SK-N-SH treated with all-trans-retinoic acid at 6 μM for 48 hours (cell line): ENCODE results near the gene SULT1B1.

Experiments used
- ARNTL ChIP-seq: fragments of 450-650 bp; formaldehyde crosslinking; IDR thresholded peaks from 2 replicates; pipeline ENCODE4 v1.5.0; 2020; ENCODE audit warnings: low read depth, mild to moderate bottlenecking, moderate library complexity, borderline replicate concordance
- POU6F1 ChIP-seq: fragments of 250-450 bp; sonication (Bioruptor Pico); IDR thresholded peaks from 2 replicates; pipeline ENCODE4 v1.8.0; 2021; ENCODE audit warnings: low read depth, mild to moderate bottlenecking, moderate library complexity, borderline replicate concordance
- ZFP3 ChIP-seq: fragments of 250-450 bp; sonication (Bioruptor Pico); IDR thresholded peaks from 2 replicates; pipeline ENCODE4 v1.5.0; 2020; ENCODE audit warnings: mild to moderate bottlenecking, moderate library complexity
- TF ChIP-seq, protein P1 (sequence below): fragments of 250-450 bp; sonication (Bioruptor Pico); IDR thresholded peaks from 2 replicates; pipeline ENCODE4 v1.8.0; 2020; ENCODE audit warnings: mild to moderate bottlenecking, moderate library complexity, borderline replicate concordance

- TF ChIP-seq ARNTL (CRISPR knock-in tag) (no peak), ZFP3 (CRISPR knock-in tag) (no peak), POU6F1 (CRISPR knock-in tag) (no peak)
- TF ChIP-seq, protein P1, sequence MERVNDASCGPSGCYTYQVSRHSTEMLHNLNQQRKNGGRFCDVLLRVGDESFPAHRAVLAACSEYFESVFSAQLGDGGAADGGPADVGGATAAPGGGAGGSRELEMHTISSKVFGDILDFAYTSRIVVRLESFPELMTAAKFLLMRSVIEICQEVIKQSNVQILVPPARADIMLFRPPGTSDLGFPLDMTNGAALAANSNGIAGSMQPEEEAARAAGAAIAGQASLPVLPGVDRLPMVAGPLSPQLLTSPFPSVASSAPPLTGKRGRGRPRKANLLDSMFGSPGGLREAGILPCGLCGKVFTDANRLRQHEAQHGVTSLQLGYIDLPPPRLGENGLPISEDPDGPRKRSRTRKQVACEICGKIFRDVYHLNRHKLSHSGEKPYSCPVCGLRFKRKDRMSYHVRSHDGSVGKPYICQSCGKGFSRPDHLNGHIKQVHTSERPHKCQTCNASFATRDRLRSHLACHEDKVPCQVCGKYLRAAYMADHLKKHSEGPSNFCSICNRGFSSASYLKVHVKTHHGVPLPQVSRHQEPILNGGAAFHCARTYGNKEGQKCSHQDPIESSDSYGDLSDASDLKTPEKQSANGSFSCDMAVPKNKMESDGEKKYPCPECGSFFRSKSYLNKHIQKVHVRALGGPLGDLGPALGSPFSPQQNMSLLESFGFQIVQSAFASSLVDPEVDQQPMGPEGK (CRISPR knock-in tag): no peak
These were observed 28.6 kb downstream of the SULT1B1 start for GRCh38 chr4:69731847-69732246.
